Transverse colon (tissue), 4 donors: Measurements from ENCODE around the gene POM121L2. TPM values are rescaled to one million over a fixed set of nuclear protein-coding genes. Genes with fewer than 3 reads are reported as not detected.

ENCODE experiments used
- DNase-seq: peaks from one replicate; pipeline ENCODE4 v3.0.0-alpha.2; 2019
- H3K27ac ChIP-seq, 4 donors: fragments of 200-600 bp; sonication (generic); 2 replicates each; pipeline ENCODE4 v1.5.1; 2016 to 2018; ENCODE audit warnings: inconsistent platforms in 4 of 4
- H3K27me3 ChIP-seq: fragments of 200-600 bp; sonication (generic); 2 replicates; pipeline ENCODE4 v1.5.1; 2017; ENCODE audit warnings: inconsistent platforms
- H3K36me3 ChIP-seq, 4 donors: fragments of 200-600 bp; sonication (generic); 2 replicates each; pipeline ENCODE4 v1.5.1; 2017 to 2019; ENCODE audit warnings: inconsistent platforms in 4 of 4
- H3K4me1 ChIP-seq, 4 donors: fragments of 200-600 bp; sonication (generic); 2 replicates each; pipeline ENCODE4 v1.5.1; 2017 to 2020; ENCODE audit warnings: inconsistent platforms in 4 of 4
- H3K4me3 ChIP-seq, 4 donors: fragments of 200-600 bp; sonication (generic); 1 replicate in 1 of 4; 2 replicates in 3 of 4; pipeline versions ENCODE4 v1.5.1 to v1.6.1; 2017 to 2019; ENCODE audit warnings: inconsistent platforms in 4 of 4
- H3K9me3 ChIP-seq, 2 donors: fragments of 200-600 bp; sonication (generic); 2 replicates each; pipeline ENCODE4 v1.5.1; 2017 to 2019; ENCODE audit warnings: inconsistent platforms in 2 of 2
- EP300 ChIP-seq: sonication (generic); formaldehyde crosslinking; IDR thresholded peaks from one replicate; pipeline ENCODE4 v1.6.1; 2017; ENCODE audit warnings: antibody characterized with exemption, low read depth
- POLR2A ChIP-seq: fragments of 450-650 bp; IDR thresholded peaks from one replicate; pipeline ENCODE4 v1.6.1; 2016; ENCODE audit warnings: antibody characterized with exemption, mild to moderate bottlenecking, moderate library complexity
- POLR2AphosphoS5 ChIP-seq, 3 donors: sonication (generic); formaldehyde crosslinking; IDR thresholded peaks; one replicate each; pipeline ENCODE4 v1.6.1; 2016; ENCODE audit warnings: antibody characterized with exemption in 3 of 3
- WGBS, 2 donors: methylation state at CpG; one replicate each; pipeline ENCODE4 v1.1.5; 2018; ENCODE audit warnings: low coverage in 1 of 2; 5-methylcytosine and 5-hydroxymethylcytosine counted together
- in situ Hi-C, 4 donors: fragments of 200-750 bp; cut with MboI; loops; one replicate each; pipeline versions ENCODE4 v1.15.0 to v1.15.1; 2017; ENCODE audit warnings: low sequenced_read_pairs in 3 of 4, low pct_ligation_motif_present in 1 of 4, low pct_unique_long_range_greater_than_20kb in 1 of 4
- intact Hi-C: fragments of 100-400 bp; cut with DNase I; formaldehyde crosslinking; loops from one replicate; pipeline ENCODE4 v1.15.1; 2023; ENCODE audit warnings: low total_unique reads
- total RNA-seq, 4 donors: library from RNA; depleted of rRNA; stranded (reverse); fragments of >200 nt; gene quantifications; one replicate each; pipeline ENCODE4 v1.1.0, GENCODE V29; 2016
- TF ChIP-seq, protein P1 (sequence below), 5 experiments: fragments of 200-600 bp in 3 of 5; fragments of 450-650 bp in 2 of 5; sonication (generic) in 3 of 5; IDR thresholded peaks; 1 replicate in 2 of 5; 2 replicates in 3 of 5; pipeline ENCODE4 v1.5.1; 2016 to 2017; ENCODE audit warnings: antibody characterized with exemption in 5 of 5, inconsistent platforms in 3 of 5, mild to moderate bottlenecking in 2 of 5, moderate library complexity in 1 of 5

The POM121L2 gene
- total RNA-seq, 4 donors from 2014 or later: not detected

DNA sequence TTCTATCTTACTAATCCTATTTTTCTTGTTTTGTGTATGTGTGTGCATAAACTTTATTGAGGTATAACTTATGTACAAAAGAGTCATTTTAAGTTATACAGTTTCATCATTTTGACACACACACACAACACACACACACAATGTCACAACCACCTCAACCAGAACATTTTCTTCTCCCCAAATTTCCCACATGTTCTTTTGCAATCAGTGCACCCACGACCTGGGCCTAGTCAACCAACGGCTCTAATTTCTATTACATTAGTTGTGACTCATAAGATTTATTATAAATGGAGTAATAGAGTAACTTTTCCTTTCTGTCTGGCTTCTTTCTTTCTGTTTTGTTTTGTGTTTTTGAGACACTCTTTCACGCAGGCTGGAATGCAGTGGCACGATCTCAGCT, 9.8 kb upstream of the POM121L2 start:
- Histone ChIP-seq H3K4me1 (no peaks in the 10 kb centered on the region), H3K4me3 (no peak overlapping the region), H3K27me3 (peaks cover 34% of the 10 kb centered on the region), H3K36me3 (no peaks in the 10 kb centered on the region), H3K9me3 (no peaks in the 10 kb centered on the region), H3K27ac (no peak overlapping the region)
- WGBS, 2 donors: 80 to 83% methylated on average over 2 to 4 of the region's 4 CpGs
- in situ Hi-C loops: loop anchor here in 1 of 4 donors (25.0 kb wide), 1 partner anchor 440 kb away; no protein-coding TSS in a partner anchor
- TF ChIP-seq POLR2AphosphoS5 (IDR thresholded peaks at IDR 0.05) (no peak), POLR2A (no peak), EP300 (no peak)
- TF ChIP-seq, protein P1, sequence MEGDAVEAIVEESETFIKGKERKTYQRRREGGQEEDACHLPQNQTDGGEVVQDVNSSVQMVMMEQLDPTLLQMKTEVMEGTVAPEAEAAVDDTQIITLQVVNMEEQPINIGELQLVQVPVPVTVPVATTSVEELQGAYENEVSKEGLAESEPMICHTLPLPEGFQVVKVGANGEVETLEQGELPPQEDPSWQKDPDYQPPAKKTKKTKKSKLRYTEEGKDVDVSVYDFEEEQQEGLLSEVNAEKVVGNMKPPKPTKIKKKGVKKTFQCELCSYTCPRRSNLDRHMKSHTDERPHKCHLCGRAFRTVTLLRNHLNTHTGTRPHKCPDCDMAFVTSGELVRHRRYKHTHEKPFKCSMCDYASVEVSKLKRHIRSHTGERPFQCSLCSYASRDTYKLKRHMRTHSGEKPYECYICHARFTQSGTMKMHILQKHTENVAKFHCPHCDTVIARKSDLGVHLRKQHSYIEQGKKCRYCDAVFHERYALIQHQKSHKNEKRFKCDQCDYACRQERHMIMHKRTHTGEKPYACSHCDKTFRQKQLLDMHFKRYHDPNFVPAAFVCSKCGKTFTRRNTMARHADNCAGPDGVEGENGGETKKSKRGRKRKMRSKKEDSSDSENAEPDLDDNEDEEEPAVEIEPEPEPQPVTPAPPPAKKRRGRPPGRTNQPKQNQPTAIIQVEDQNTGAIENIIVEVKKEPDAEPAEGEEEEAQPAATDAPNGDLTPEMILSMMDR (IDR thresholded peaks at IDR 0.05): no peak
- intact Hi-C loops: no loop called here
- no peak for DNase-seq

DNA sequence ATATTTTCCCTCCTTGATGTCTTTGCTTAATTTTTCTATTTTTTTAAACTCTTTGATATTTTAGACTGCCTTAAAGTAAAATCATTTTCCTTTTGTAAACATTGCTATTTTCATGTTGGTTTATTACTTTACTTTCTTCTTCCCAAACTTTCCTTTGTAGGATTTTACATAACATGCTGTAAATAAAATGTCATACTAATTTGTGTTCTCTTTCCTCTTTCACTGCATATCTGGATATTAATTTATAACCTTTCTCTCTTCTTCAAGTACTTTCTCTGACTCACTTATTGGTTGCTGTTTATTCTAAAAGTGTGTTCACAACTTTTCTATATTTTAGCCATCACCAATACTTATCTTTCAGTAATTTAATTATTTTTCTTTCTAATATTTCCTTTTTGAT, 9.3 kb upstream of the POM121L2 start:
- Histone ChIP-seq H3K27ac (no peak overlapping the region), H3K4me1 (no peaks in the 10 kb centered on the region), H3K36me3 (no peaks in the 10 kb centered on the region), H3K4me3 (no peak overlapping the region), H3K27me3 (peaks cover 39% of the 10 kb centered on the region), H3K9me3 (no peaks in the 10 kb centered on the region)
- DNase-seq: no peak
- intact Hi-C loops (no loop called here), in situ Hi-C loops (loop anchor here in 1 of 4 donors (25.0 kb wide), 1 partner anchor 441 kb away; no protein-coding TSS in a partner anchor)
- TF ChIP-seq EP300 (no peak), POLR2A (no peak), POLR2AphosphoS5 (IDR thresholded peaks at IDR 0.05) (no peak)
- TF ChIP-seq, protein P1 (IDR thresholded peaks at IDR 0.05): no peak

DNA sequence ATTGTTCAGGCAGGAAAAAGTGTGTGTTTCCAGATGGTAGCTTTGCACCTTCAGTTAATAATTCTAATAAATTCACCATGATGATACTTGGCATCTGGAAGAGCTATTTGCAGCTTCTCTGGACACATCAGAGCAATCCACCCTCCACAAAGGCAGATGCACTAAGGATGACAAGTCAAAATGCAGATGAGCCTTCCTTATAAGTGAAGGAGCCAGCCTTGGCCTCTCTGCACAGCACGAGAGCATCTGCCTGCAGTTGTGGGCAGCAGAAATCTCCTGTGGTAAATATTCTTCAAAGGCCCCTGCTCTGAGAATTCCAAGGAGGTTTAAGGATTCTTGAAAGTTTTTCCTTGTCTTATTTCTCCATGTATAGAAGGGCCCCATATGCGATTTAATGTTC, 6.9 kb upstream of the POM121L2 start:
- Histone ChIP-seq H3K36me3 (no peaks in the 10 kb centered on the region), H3K9me3 (no peaks in the 10 kb centered on the region), H3K27ac (no peak overlapping the region), H3K4me3 (no peak overlapping the region), H3K27me3 (peaks cover 48% of the 10 kb centered on the region), H3K4me1 (no peaks in the 10 kb centered on the region)
- in situ Hi-C loops (loop anchor here in 1 of 4 donors (25.0 kb wide), 1 partner anchor 443 kb away; no protein-coding TSS in a partner anchor), intact Hi-C loops (no loop called here)
- 55 to 75% methylated on average over 1 to 2 of the region's 2 CpGs for WGBS, 2 donors
- TF ChIP-seq, protein P1 (IDR thresholded peaks at IDR 0.05): no peak
- TF ChIP-seq POLR2A (no peak), EP300 (no peak), POLR2AphosphoS5 (IDR thresholded peaks at IDR 0.05) (no peak)
- no peak for DNase-seq

DNA sequence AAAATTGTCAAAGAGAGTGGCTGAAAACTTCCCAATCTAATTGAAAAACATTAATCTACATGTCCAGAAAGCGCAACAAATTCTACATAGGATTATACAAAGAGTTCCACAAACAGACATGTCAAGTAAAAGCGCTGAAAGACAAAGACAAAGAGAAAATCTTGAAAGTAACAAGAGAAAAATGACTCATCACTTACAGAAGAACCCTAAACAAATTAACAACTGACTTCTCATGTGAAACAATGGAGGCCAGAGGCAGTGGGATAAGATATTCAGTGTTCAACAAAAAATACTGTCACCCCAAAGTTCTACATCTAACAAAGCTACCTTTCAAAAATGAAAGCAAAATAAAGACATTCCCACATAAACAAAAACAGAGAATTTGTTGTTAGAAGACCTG, 2.0 kb upstream of the POM121L2 start:
- Histone ChIP-seq H3K36me3 (no peaks in the 10 kb centered on the region), H3K4me1 (peaks cover 0 to 10% (median 8%) of the 10 kb centered on the region in 4 donors), H3K9me3 (no peaks in the 10 kb centered on the region), H3K4me3 (no peak overlapping the region), H3K27ac (no peak overlapping the region), H3K27me3 (peaks cover 87% of the 10 kb centered on the region)
- in situ Hi-C loops (loop anchor here in 1 of 4 donors (25.0 kb wide), 1 partner anchor 448 kb away; no protein-coding TSS in a partner anchor), intact Hi-C loops (no loop called here)
- WGBS, 2 donors: 88 to 93% methylated on average over 2 of the region's 2 CpGs
- DNase-seq: no peak
- TF ChIP-seq, protein P1 (IDR thresholded peaks at IDR 0.05): no peak
- TF ChIP-seq EP300 (no peak), POLR2AphosphoS5 (IDR thresholded peaks at IDR 0.05) (no peak), POLR2A (no peak)
